Measurements from ENCODE around the gene HOXB6. TPM values are rescaled to one million over a fixed set of nuclear protein-coding genes. Genes with fewer than 3 reads are reported as not detected.

Gene HOXB6
- total RNA-seq, 1 experiment from 2014 or later, result 64.8 TPM

GRCh38 chr17:48559122-48559839, 45.5 kb downstream of the HOXB6 start:
- Histone ChIP-seq H3K9me3 (ENCODE audit: control insufficient read depth in 1 of 2, insufficient read depth in 1 of 2, low read depth in 1 of 2, low read length in 2 of 2) (no peaks in the 10 kb centered on the region), H3K9me2 (ENCODE audit: insufficient read depth) (no peaks in the 10 kb centered on the region), H2AFZ (ENCODE audit: low read depth, low read length, poor library complexity, severe bottlenecking) (no peak overlapping the region), H3K27ac (ENCODE audit: low read depth, low read length) (no peak overlapping the region), H3K4me2 (ENCODE audit: low read length) (no peak overlapping the region), H3K36me3 (ENCODE audit: control insufficient read depth in 1 of 2, insufficient read depth in 2 of 2, low read length in 2 of 2) (no peaks in the 10 kb centered on the region), H3K4me3 (replicated peaks in 1 of 2; ENCODE audit: low read depth in 1 of 2, low read length in 2 of 2) (no peak overlapping the region), H3K79me2 (ENCODE audit: insufficient read depth, low read length) (no peaks in the 10 kb centered on the region; the same call in 1 of the 2 replicates), H3K9ac (ENCODE audit: low read length) (no peak overlapping the region), H4K20me1 (ENCODE audit: insufficient read depth) (no peaks in the 10 kb centered on the region), H3K27me3 (ENCODE audit: insufficient read depth, low read length) (no peaks in the 10 kb centered on the region), H3K4me1 (ENCODE audit: control insufficient read depth in 1 of 2, insufficient read depth in 2 of 2, low read length in 2 of 2) (peaks cover 0 to 4% of the 10 kb centered on the region in 2 experiments; a peak in 1 of 4 replicates)
- TF ChIP-seq CTCF (IDR thresholded peaks at IDR 0.05 in 2 of 3, conservative IDR thresholded peaks at IDR 0.05 in 1 of 3; ENCODE audit: borderline replicate concordance in 1 of 3, insufficient read depth in 1 of 3, low read depth in 2 of 3, low read length in 2 of 3), result no peak
- no peak for TF ChIP-seq POLR2A (IDR thresholded peaks at IDR 0.05; ENCODE audit: borderline replicate concordance, extremely low read depth, insufficient read depth, insufficient read length)
- no peak for TF ChIP-seq ZFX (IDR thresholded peaks at IDR 0.05)
- TF ChIP-seq REST (IDR thresholded peaks at IDR 0.05; ENCODE audit: low read depth), result no peak
- no peak for TF ChIP-seq FOSL1 (IDR thresholded peaks at IDR 0.05; ENCODE audit: low read depth)
- TF ChIP-seq EGR1 (IDR thresholded peaks at IDR 0.05; ENCODE audit: low read depth), result no peak
- no peak for ATAC-seq
- no TSS peak for BruUV-seq (replicated peaks)
- CTCF ChIA-PET, result no interaction called here
- intact Hi-C loops (cut with micrococcal nuclease), result no loop called here
- POLR2A ChIA-PET, result no interaction called here
- DNase-seq (ENCODE audit: low read depth, low spot score), result no peak
- RAD21 ChIA-PET (ENCODE audit: low non-redundant PET in 1 of 2, low total read pairs in 2 of 2, uncharacterized antibody in 2 of 2, unreplicated experiment in 2 of 2), result no interaction called here
